Prostate gland (tissue), 2 donors: Measurements from ENCODE around the gene FAM98A. TPM values are rescaled to one million over a fixed set of nuclear protein-coding genes. Genes with fewer than 3 reads are reported as not detected.

Experiments
- DNase-seq: peaks from one replicate; pipeline ENCODE4 v3.0.0-alpha.2; 2019; ENCODE audit warnings: low spot score
- H3K27ac ChIP-seq, 2 donors: fragments of 200-600 bp; sonication (generic); 2 replicates each; pipeline ENCODE4 v1.5.1; 2017 to 2019
- H3K27me3 ChIP-seq: fragments of 200-600 bp; sonication (generic); replicated peaks from 2 replicates; pipeline ENCODE4 v1.5.1; 2019; ENCODE audit not compliant: insufficient read depth
- H3K36me3 ChIP-seq, 2 donors: fragments of 200-600 bp; sonication (generic); 1 replicate in 1 of 2; 2 replicates in 1 of 2; pipeline versions ENCODE4 v1.5.1 to v1.8.1; 2017 to 2019
- H3K4me1 ChIP-seq: fragments of 200-600 bp; sonication (generic); replicated peaks from 2 replicates; pipeline ENCODE4 v1.5.1; 2019
- H3K4me3 ChIP-seq, 2 donors: fragments of 200-600 bp; sonication (generic); 2 replicates each; pipeline ENCODE4 v1.5.1; 2017 to 2019
- H3K9me3 ChIP-seq: fragments of 200-600 bp; sonication (generic); 2 replicates; pipeline ENCODE4 v1.5.1; 2017
- POLR2A ChIP-seq: fragments of 450-650 bp; IDR thresholded peaks from one replicate; pipeline ENCODE4 v1.6.1; 2016; ENCODE audit warnings: antibody characterized with exemption, mild to moderate bottlenecking
- POLR2AphosphoS5 ChIP-seq: sonication (generic); formaldehyde crosslinking; IDR thresholded peaks from one replicate; pipeline ENCODE4 v1.6.1; 2017; ENCODE audit warnings: antibody characterized with exemption
- WGBS: methylation state at CpG from one replicate; pipeline ENCODE4 v1.1.5; 2018; 5-methylcytosine and 5-hydroxymethylcytosine counted together
- intact Hi-C: fragments of 100-400 bp; cut with DNase I; formaldehyde crosslinking; loops from one replicate; pipeline ENCODE4 v1.14.2; 2022
- total RNA-seq, 2 donors: library from RNA; depleted of rRNA; stranded (reverse); fragments of >200 nt; gene quantifications; one replicate each; pipeline ENCODE4 v1.1.0, GENCODE V29; 2016
- TF ChIP-seq, protein P1 (sequence below), 4 experiments: fragments of 200-600 bp in 2 of 4; fragments of 450-650 bp in 2 of 4; sonication (generic) in 2 of 4; IDR thresholded peaks; 1 replicate in 3 of 4; 2 replicates in 1 of 4; pipeline ENCODE4 v1.5.1; 2016 to 2019; ENCODE audit warnings: antibody characterized with exemption in 4 of 4, mild to moderate bottlenecking in 2 of 4, moderate library complexity in 2 of 4

The FAM98A gene
- total RNA-seq, 2 donors from 2014 or later: 26.6 to 104 TPM

DNA sequence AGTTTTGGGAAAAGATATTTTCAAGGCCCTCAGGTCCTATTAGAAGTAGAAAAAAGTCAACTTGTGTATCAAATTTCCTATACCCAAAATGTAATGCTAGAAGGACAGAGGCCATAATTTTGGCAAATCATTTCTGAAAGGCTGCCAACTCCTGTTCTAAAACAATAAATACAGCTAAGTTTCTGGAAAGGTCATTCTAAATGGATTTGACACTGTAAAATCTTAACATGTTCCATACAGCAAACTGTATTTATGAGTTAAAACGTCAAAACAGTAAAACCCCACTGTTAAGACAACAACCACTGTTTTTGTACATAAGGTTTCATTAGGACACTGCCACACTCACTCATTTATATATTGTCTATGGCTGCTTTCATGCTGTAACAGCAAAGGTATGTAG is 9.7 kb downstream of the FAM98A start:
- peak overlapping the region in 1 of 2 donors; percentile 9 for H3K27ac ChIP-seq

GRCh38 chr2:33588232-33588631 is 10.9 kb downstream of the FAM98A start:
- no peak overlapping the region for H3K27ac ChIP-seq
- no peak overlapping the region for H3K4me3 ChIP-seq
- no peaks in the 10 kb centered on the region for H3K4me1 ChIP-seq
- 70% methylated on average over 2 of the region's 2 CpGs for WGBS
- no peaks in the 10 kb centered on the region for H3K9me3 ChIP-seq
- H3K27me3 ChIP-seq: no peaks in the 10 kb centered on the region
- intact Hi-C loops: loop anchor here (10.0 kb wide), 1 partner anchor 643 kb away; the partner anchor contains the start of gene LTBP1
- no peak for TF ChIP-seq POLR2A
- TF ChIP-seq, protein P1, sequence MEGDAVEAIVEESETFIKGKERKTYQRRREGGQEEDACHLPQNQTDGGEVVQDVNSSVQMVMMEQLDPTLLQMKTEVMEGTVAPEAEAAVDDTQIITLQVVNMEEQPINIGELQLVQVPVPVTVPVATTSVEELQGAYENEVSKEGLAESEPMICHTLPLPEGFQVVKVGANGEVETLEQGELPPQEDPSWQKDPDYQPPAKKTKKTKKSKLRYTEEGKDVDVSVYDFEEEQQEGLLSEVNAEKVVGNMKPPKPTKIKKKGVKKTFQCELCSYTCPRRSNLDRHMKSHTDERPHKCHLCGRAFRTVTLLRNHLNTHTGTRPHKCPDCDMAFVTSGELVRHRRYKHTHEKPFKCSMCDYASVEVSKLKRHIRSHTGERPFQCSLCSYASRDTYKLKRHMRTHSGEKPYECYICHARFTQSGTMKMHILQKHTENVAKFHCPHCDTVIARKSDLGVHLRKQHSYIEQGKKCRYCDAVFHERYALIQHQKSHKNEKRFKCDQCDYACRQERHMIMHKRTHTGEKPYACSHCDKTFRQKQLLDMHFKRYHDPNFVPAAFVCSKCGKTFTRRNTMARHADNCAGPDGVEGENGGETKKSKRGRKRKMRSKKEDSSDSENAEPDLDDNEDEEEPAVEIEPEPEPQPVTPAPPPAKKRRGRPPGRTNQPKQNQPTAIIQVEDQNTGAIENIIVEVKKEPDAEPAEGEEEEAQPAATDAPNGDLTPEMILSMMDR (IDR thresholded peaks at IDR 0.05): no peak
- peaks cover 0 to 8% of the 10 kb centered on the region in 2 donors for H3K36me3 ChIP-seq
- DNase-seq: no peak

More for the DNA sequence above, 9.7 kb downstream of the FAM98A start:
- no peak for DNase-seq
- Histone ChIP-seq H3K9me3 (no peaks in the 10 kb centered on the region), H3K36me3 (peaks cover 0 to 6% of the 10 kb centered on the region in 2 donors), H3K27me3 (no peaks in the 10 kb centered on the region), H3K4me1 (no peaks in the 10 kb centered on the region), H3K4me3 (no peak overlapping the region)
- intact Hi-C loops: loop anchor here (10.0 kb wide), 1 partner anchor 645 kb away; the partner anchor contains the start of gene LTBP1
- WGBS: 10% methylated on average over 1 of the region's 1 CpG
- TF ChIP-seq POLR2A (no peak), POLR2AphosphoS5 (no peak)
- TF ChIP-seq, protein P1 (IDR thresholded peaks at IDR 0.05): no peak

DNA sequence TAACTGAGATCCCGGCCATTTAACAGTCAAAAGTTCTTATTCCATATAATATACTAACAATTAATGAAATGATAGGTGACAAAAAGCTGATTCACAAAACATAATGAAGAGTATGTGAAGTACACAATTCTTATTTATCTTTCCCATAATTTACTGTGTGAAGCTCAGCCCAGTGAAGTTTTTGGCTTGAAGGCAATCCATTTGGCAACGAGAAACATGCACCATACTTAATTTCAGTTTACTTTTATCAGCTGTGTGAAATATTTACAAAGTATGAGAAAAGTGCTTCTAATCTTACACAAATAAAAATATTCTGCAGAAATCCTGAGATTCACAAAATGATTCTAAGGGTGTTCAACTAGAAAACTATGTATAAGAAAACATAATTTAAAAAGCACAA is 12.3 kb downstream of the FAM98A start:
- no peak for TF ChIP-seq POLR2A
- TF ChIP-seq, protein P1 (IDR thresholded peaks at IDR 0.05): no peak
- TF ChIP-seq POLR2AphosphoS5: no peak
- intact Hi-C loops: loop anchor here (10.0 kb wide), 1 partner anchor 642 kb away; the partner anchor contains the start of gene LTBP1
- WGBS: 51% methylated on average over 2 of the region's 2 CpGs
- no peak for DNase-seq
- no peaks in the 10 kb centered on the region for H3K27me3 ChIP-seq
- H3K27ac ChIP-seq: no peak overlapping the region
- no peaks in the 10 kb centered on the region for H3K9me3 ChIP-seq
- no peak overlapping the region for H3K4me3 ChIP-seq
- H3K36me3 ChIP-seq: peaks cover 0 to 8% of the 10 kb centered on the region in 2 donors
- no peaks in the 10 kb centered on the region for H3K4me1 ChIP-seq

GRCh38 chr2:33583194-33583938 is 15.7 kb downstream of the FAM98A start:
- TF ChIP-seq, protein P1 (IDR thresholded peaks at IDR 0.05): peak; percentile 51 to 83 (median 67)
- no peak for TF ChIP-seq POLR2AphosphoS5
- no peak overlapping the region for H3K4me3 ChIP-seq
- no peaks in the 10 kb centered on the region for H3K4me1 ChIP-seq
- 13% methylated on average over 2 of the region's 2 CpGs for WGBS
- H3K27ac ChIP-seq: no peak overlapping the region
- no peak for DNase-seq
- intact Hi-C loops: loop anchor here (5.0 to 10.0 kb wide), 4 partner anchors 106 to 811 kb away; partner anchors contain the start of genes LTBP1 and RASGRP3
- peaks cover 0 to 8% of the 10 kb centered on the region in 2 donors for H3K36me3 ChIP-seq
- no peaks in the 10 kb centered on the region for H3K27me3 ChIP-seq
- no peaks in the 10 kb centered on the region for H3K9me3 ChIP-seq

GRCh38 chr2:33581872-33582271 is 17.2 kb downstream of the FAM98A start:
- Histone ChIP-seq H3K27me3 (no peaks in the 10 kb centered on the region), H3K4me3 (no peak overlapping the region), H3K9me3 (no peaks in the 10 kb centered on the region), H3K4me1 (no peaks in the 10 kb centered on the region), H3K36me3 (peaks cover 0 to 8% of the 10 kb centered on the region in 2 donors), H3K27ac (no peak overlapping the region)
- no peak for DNase-seq
- TF ChIP-seq, protein P1 (IDR thresholded peaks at IDR 0.05): no peak
- TF ChIP-seq POLR2AphosphoS5: no peak
- WGBS: 34% methylated on average over 5 of the region's 5 CpGs
- intact Hi-C loops: loop anchor here (5.0 to 10.0 kb wide), 4 partner anchors 105 to 810 kb away; partner anchors contain the start of genes LTBP1 and RASGRP3
